PC-3 (cell line): Measurements from ENCODE around the gene GGNBP2. TPM values are rescaled to one million over a fixed set of nuclear protein-coding genes. Genes with fewer than 3 reads are reported as not detected.

Experiments
- ATAC-seq: fragments of 200-7000 bp; cut with Tn5 transposase; 2 replicates; pipeline ENCODE4 v1.9.1; 2020; ENCODE audit warnings: mild to moderate bottlenecking, moderate library complexity
- BruUV-seq: library from RNA; stranded (reverse); fragments of 400-500 nt; replicated peaks from 2 replicates; lab custom pipeline; 2021; lab: Mats Ljungman, UMichigan
- CTCF ChIA-PET: fragments of 300-600 bp; sonication (Branson Sonifier 250); formaldehyde crosslinking; loops from one replicate; lab custom pipeline; 2022; ENCODE audit warnings: antibody characterized with exemption; lab: Charles Lee
- POLR2A ChIA-PET: fragments of 300-600 bp; sonication (Branson Sonifier 250); formaldehyde crosslinking; loops from one replicate; lab custom pipeline; 2022; ENCODE audit warnings: antibody characterized with exemption; ENCODE audit not compliant: unreplicated experiment; lab: Charles Lee
- DNase-seq: peaks from one replicate; pipeline ENCODE4 v3.0.0-alpha.2; 2015
- H2AFZ ChIP-seq: fragments of 300-600 bp; sonication (generic); 2 replicates; pipeline ENCODE4 v1.6.0; 2016; ENCODE audit warnings: antibody characterized with exemption, low read length
- H3F3A ChIP-seq: fragments of 300-600 bp; sonication (generic); one replicate; pipeline ENCODE4 v1.6.0; 2017; ENCODE audit warnings: antibody characterized with exemption, low read length, control low read depth, mild to moderate bottlenecking; ENCODE audit not compliant: unreplicated experiment
- H3K27ac ChIP-seq: fragments of 300-600 bp; sonication (generic); 2 replicates; pipeline ENCODE4 v1.5.1; 2016; ENCODE audit warnings: mild to moderate bottlenecking, low read length
- H3K27me3 ChIP-seq: fragments of 300-600 bp; sonication (generic); 2 replicates; pipeline ENCODE4 v1.6.1; 2016; ENCODE audit warnings: low read length, mixed read lengths
- H3K36me3 ChIP-seq: fragments of 300-600 bp; sonication (generic); 2 replicates; pipeline ENCODE4 v1.6.1; 2016; ENCODE audit warnings: low read depth, mixed run types, low read length, mixed read lengths
- H3K4me1 ChIP-seq: fragments of 300-600 bp; sonication (generic); 2 replicates; pipeline ENCODE4 v1.5.1; 2016; ENCODE audit warnings: low read length; ENCODE audit not compliant: insufficient read depth
- H3K4me2 ChIP-seq: fragments of 300-600 bp; sonication (generic); 2 replicates; pipeline ENCODE4 v1.6.0; 2016; ENCODE audit warnings: low read length
- H3K4me3 ChIP-seq: fragments of 300-600 bp; sonication (generic); 2 replicates; pipeline ENCODE4 v1.5.1; 2016; ENCODE audit warnings: mild to moderate bottlenecking, low read length, mixed read lengths
- H3K79me2 ChIP-seq: fragments of 300-600 bp; sonication (generic); 2 replicates; pipeline ENCODE4 v1.6.1; 2017; ENCODE audit warnings: low read length, mixed read lengths
- H3K9ac ChIP-seq: fragments of 300-600 bp; sonication (generic); 2 replicates; pipeline ENCODE4 v1.6.0; 2016; ENCODE audit warnings: mild to moderate bottlenecking, low read length
- H3K9me2 ChIP-seq: fragments of 300-600 bp; sonication (generic); replicated peaks from 2 replicates; pipeline ENCODE4 v1.6.1; 2016; ENCODE audit warnings: mixed run types, low read length, mixed read lengths
- H3K9me3 ChIP-seq: fragments of 300-600 bp; sonication (generic); 2 replicates; pipeline ENCODE4 v1.6.1; 2016; ENCODE audit warnings: low read length, mixed read lengths
- H4K20me1 ChIP-seq: fragments of 300-600 bp; sonication (generic); 2 replicates; pipeline ENCODE4 v1.6.1; 2016; ENCODE audit warnings: low read length, mixed read lengths
- EZH2 ChIP-seq: fragments of 300-600 bp; sonication (generic); IDR thresholded peaks from one replicate; pipeline ENCODE4 v1.6.1; 2017; ENCODE audit warnings: antibody characterized with exemption, mild to moderate bottlenecking, low read length; ENCODE audit not compliant: unreplicated experiment
- EZH2phosphoT487 ChIP-seq: fragments of 300-600 bp; sonication (generic); IDR thresholded peaks from 2 replicates; pipeline ENCODE4 v1.6.1; 2018; ENCODE audit warnings: mild to moderate bottlenecking, antibody characterized with exemption, low read length, borderline replicate concordance
- intact Hi-C: fragments of 100-400 bp; cut with micrococcal nuclease; formaldehyde crosslinking; loops from 2 replicates; pipeline ENCODE4 v1.9.0; 2023
- total RNA-seq: library from RNA; depleted of rRNA; stranded (reverse); fragments of >200 nt; gene quantifications from 2 replicates; pipeline ENCODE4 v1.2.3, GENCODE V29; 2014
- TF ChIP-seq, protein P1 (sequence below): fragments of 300-600 bp; sonication (generic); conservative IDR thresholded peaks from 2 replicates; pipeline ENCODE4 v1.5.1; 2017; ENCODE audit warnings: antibody characterized with exemption, low read depth, mild to moderate bottlenecking, low read length

The GGNBP2 gene
- total RNA-seq, 1 experiment from 2014 or later = 33.0 TPM

DNA sequence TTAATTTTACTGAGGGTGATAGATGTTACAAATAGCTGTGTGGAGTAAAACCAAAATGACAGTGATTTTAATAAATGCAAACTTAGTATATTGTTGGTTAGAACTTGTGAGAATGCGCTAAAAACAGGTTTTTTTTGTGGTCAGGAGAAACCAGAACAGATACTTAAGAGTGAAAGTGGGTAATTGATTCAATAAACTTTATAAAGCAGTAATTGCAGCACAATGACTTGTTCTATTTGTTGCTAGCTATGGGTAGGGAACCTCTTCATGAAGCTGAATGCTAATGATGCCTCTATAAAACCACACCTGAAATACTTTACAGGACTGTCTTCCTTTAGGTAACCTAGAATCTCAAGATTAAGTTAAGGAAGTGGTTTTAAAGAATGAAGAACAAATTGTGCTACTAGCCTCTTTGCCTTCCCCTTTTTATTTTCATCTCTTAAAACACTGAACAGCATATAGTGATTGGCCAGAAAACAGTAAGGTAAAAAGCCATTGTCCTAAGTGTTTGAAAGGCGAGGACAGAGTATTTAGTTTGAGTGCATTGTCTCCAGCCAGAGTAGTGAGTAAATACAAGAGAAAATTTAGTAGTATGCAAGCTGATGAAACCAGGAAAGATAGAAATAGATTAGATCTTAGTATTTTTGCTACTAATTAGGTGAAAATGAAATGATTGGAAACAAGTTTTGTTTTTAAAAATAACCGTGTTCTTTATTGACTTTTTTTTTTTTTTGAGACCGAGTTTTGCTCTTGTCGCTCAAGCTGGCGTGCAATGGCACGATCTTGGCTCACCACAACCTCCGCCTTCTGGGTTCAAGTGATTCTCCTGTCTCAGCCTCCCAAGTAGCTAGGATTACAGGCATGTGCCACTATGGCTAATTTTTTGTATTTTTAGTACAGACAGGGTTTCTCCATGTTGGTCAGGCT is 6.0 kb downstream of the GGNBP2 start:
- intact Hi-C loops = no loop called here
- peaks cover 30% of the 10 kb centered on the region for H4K20me1 ChIP-seq
- no TSS peak for BruUV-seq
- peaks cover 6% of the 10 kb centered on the region for H3K36me3 ChIP-seq
- peaks cover 99% of the 10 kb centered on the region for H3K79me2 ChIP-seq
- H3K4me3 ChIP-seq = no peak overlapping the region
- H3K9me3 ChIP-seq = no peaks in the 10 kb centered on the region
- no peaks in the 10 kb centered on the region for H3F3A ChIP-seq
- no peak overlapping the region for H3K9ac ChIP-seq
- POLR2A ChIA-PET = no interaction called here
- no peak for ATAC-seq
- H3K27me3 ChIP-seq = no peaks in the 10 kb centered on the region
- DNase-seq = no peak
- CTCF ChIA-PET = interaction anchor here (0.6 kb wide), 1 partner anchor 241 kb away, joined by 4 read pairs; no protein-coding TSS in a partner anchor
- no peak overlapping the region for H3K4me2 ChIP-seq
- H3K27ac ChIP-seq = no peak overlapping the region
- no peak overlapping the region for H2AFZ ChIP-seq
- H3K4me1 ChIP-seq = peaks cover 9% of the 10 kb centered on the region
- H3K9me2 ChIP-seq = no peaks in the 10 kb centered on the region
- TF ChIP-seq, protein P1, sequence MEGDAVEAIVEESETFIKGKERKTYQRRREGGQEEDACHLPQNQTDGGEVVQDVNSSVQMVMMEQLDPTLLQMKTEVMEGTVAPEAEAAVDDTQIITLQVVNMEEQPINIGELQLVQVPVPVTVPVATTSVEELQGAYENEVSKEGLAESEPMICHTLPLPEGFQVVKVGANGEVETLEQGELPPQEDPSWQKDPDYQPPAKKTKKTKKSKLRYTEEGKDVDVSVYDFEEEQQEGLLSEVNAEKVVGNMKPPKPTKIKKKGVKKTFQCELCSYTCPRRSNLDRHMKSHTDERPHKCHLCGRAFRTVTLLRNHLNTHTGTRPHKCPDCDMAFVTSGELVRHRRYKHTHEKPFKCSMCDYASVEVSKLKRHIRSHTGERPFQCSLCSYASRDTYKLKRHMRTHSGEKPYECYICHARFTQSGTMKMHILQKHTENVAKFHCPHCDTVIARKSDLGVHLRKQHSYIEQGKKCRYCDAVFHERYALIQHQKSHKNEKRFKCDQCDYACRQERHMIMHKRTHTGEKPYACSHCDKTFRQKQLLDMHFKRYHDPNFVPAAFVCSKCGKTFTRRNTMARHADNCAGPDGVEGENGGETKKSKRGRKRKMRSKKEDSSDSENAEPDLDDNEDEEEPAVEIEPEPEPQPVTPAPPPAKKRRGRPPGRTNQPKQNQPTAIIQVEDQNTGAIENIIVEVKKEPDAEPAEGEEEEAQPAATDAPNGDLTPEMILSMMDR = no peak
- no peak for TF ChIP-seq EZH2phosphoT487
- no peak for TF ChIP-seq EZH2

- Histone ChIP-seq H3K4me2 (no peak overlapping the region), H3K4me3 (no peak overlapping the region), H3F3A (no peaks in the 10 kb centered on the region), H3K27ac (no peak overlapping the region), H4K20me1 (0 out of 2 replicates have a peak, but pooled peaks cover 7% of the 10 kb centered on the region), H3K9me2 (no peaks in the 10 kb centered on the region), H2AFZ (no peak overlapping the region), H3K36me3 (peaks cover 16% of the 10 kb centered on the region), H3K4me1 (no peaks in the 10 kb centered on the region), H3K9ac (no peak overlapping the region), H3K79me2 (peaks cover 81% of the 10 kb centered on the region), H3K9me3 (no peaks in the 10 kb centered on the region), H3K27me3 (no peaks in the 10 kb centered on the region)
- POLR2A ChIA-PET = no interaction called here
- intact Hi-C loops = no loop called here
- TF ChIP-seq EZH2 (no peak), EZH2phosphoT487 (no peak)
- TF ChIP-seq, protein P1 = no peak
- DNase-seq (no peak), ATAC-seq (no peak)
- CTCF ChIA-PET = no interaction called here
- no TSS peak for BruUV-seq
Measured at GRCh38 chr17:36553459-36553858, 8.7 kb downstream of the GGNBP2 start.

- Histone ChIP-seq H2AFZ (no peak overlapping the region), H3K4me1 (no peaks in the 10 kb centered on the region), H3K4me3 (no peak overlapping the region), H3K27ac (no peak overlapping the region), H3K9ac (no peak overlapping the region), H3F3A (no peaks in the 10 kb centered on the region), H4K20me1 (no peaks in the 10 kb centered on the region), H3K9me2 (no peaks in the 10 kb centered on the region), H3K79me2 (no peaks in the 10 kb centered on the region), H3K9me3 (no peaks in the 10 kb centered on the region), H3K27me3 (no peaks in the 10 kb centered on the region), H3K4me2 (no peak overlapping the region), H3K36me3 (peaks cover 22% of the 10 kb centered on the region)
- TF ChIP-seq EZH2phosphoT487 (no peak), EZH2 (no peak)
- TF ChIP-seq, protein P1 = no peak
- intact Hi-C loops = no loop called here
- CTCF ChIA-PET = no interaction called here
- no TSS peak for BruUV-seq
- POLR2A ChIA-PET = no interaction called here
- no peak for ATAC-seq
- no peak for DNase-seq
Measured at GRCh38 chr17:36566081-36566480, 21.4 kb downstream of the GGNBP2 start.
